Stomach smooth muscle (tissue), 2 donors: ENCODE data around the gene ZFYVE28.

ENCODE experiments used
- H3K27ac ChIP-seq: one replicate; pipeline ENCODE4 v1.7.0; 2013; ENCODE audit warnings: mild to moderate bottlenecking, low read length, inconsistent platforms
- H3K27me3 ChIP-seq, 2 donors: one replicate each; pipeline ENCODE4 v1.7.0; 2013; ENCODE audit warnings: low read length in 2 of 2; ENCODE audit not compliant: insufficient read depth in 2 of 2, control insufficient read depth in 1 of 2
- H3K36me3 ChIP-seq, 2 donors: one replicate each; pipeline ENCODE4 v1.7.0; 2013; ENCODE audit warnings: low read length in 2 of 2; ENCODE audit not compliant: control insufficient read depth in 2 of 2, insufficient read depth in 2 of 2
- H3K4me1 ChIP-seq: one replicate; pipeline ENCODE4 v1.7.0; 2013; ENCODE audit warnings: low read length; ENCODE audit not compliant: control insufficient read depth, insufficient read depth
- H3K4me3 ChIP-seq, 2 donors: one replicate each; pipeline ENCODE4 v1.7.0; 2013; ENCODE audit warnings: low read length in 2 of 2
- H3K9ac ChIP-seq, 2 donors: one replicate each; pipeline ENCODE4 v1.7.0; 2013; ENCODE audit warnings: low read length in 2 of 2, mild to moderate bottlenecking in 1 of 2
- H3K9me3 ChIP-seq, 2 donors: one replicate each; pipeline ENCODE4 v1.7.0; 2013; ENCODE audit warnings: low read length in 2 of 2; ENCODE audit not compliant: control insufficient read depth in 2 of 2
- donor health status: healthy.
- donor health status: Pancreatic carcinoma.

ZFYVE28 gene

GRCh38 chr4:2363951-2364653 lies 54.3 kb downstream of the ZFYVE28 start:
- no peak overlapping the region for H3K27ac ChIP-seq
- no peaks in the 10 kb centered on the region for H3K36me3 ChIP-seq

GRCh38 chr4:2363056-2363721 lies 55.3 kb downstream of the ZFYVE28 start:
- no peak overlapping the region for H3K27ac ChIP-seq
- H3K36me3 ChIP-seq, result no peaks in the 10 kb centered on the region
- H3K4me3 ChIP-seq, result no peak overlapping the region
- no peak overlapping the region for H3K9ac ChIP-seq
- peaks cover 19% of the 10 kb centered on the region for H3K4me1 ChIP-seq
- H3K9me3 ChIP-seq, result no peaks in the 10 kb centered on the region
- no peaks in the 10 kb centered on the region for H3K27me3 ChIP-seq

More at GRCh38 chr4:2363951-2364653, 54.3 kb downstream of the ZFYVE28 start:
- Histone ChIP-seq H3K4me3 (peak overlapping the region; percentile 73 to 78), H3K4me1 (peaks cover 19% of the 10 kb centered on the region), H3K9me3 (peaks cover 3 to 4% of the 10 kb centered on the region in 2 donors), H3K27me3 (no peaks in the 10 kb centered on the region), H3K9ac (peak overlapping the region; percentile 59 to 74)

GRCh38 chr4:2362266-2363055 lies 56.0 kb downstream of the ZFYVE28 start:
- H3K9ac ChIP-seq, result no peak overlapping the region
- peaks cover 19% of the 10 kb centered on the region for H3K4me1 ChIP-seq
- no peaks in the 10 kb centered on the region for H3K27me3 ChIP-seq
- no peaks in the 10 kb centered on the region for H3K9me3 ChIP-seq
- H3K36me3 ChIP-seq, result no peaks in the 10 kb centered on the region
- H3K27ac ChIP-seq, result no peak overlapping the region
- no peak overlapping the region for H3K4me3 ChIP-seq

DNA sequence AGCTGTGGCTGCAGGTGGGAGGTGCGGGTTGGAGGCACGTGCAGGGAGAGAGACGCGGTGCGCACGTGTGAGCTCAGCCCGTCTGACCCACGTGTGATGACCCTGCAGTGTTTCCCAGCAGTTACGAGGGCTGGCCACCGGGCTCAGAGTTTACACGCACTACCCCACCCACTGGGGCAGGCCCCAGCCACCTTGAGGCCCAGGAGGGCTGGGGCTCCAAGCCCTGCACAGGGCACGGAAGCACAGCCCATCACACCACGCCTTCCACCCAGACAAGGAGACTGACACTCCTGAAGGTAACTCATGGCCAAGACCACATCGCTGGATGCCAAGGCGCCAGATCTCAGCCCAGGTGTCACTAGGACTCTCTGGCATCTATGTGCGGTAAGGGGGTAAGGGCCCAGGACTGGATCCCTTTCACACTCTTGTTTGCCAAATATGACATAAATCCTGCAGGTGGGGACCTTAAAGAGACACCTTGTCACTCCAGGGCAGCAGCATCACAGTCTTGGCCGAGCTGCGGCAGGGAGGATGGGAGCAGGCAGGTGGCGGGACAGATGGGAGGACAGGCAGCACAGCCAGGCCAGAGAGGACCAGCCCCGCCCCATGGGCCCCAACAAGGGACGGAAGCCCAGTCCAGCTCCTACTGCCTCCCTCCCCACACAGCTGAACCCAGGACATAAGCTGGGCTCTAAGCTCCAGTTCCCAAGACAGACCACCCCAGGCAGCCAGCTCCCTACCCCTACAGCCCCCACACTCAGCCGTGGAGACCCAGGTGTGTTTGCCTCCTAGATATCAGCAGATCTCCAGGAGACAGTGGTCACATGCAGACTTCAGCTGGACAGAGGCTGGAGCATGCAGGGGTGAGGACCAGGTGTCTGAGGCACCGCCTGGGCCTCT lies 56.8 kb downstream of the ZFYVE28 start:
- no peak overlapping the region for H3K4me3 ChIP-seq
- no peak overlapping the region for H3K27ac ChIP-seq
- H3K9me3 ChIP-seq, result no peaks in the 10 kb centered on the region
- H3K27me3 ChIP-seq, result no peaks in the 10 kb centered on the region
- H3K9ac ChIP-seq, result no peak overlapping the region
- no peaks in the 10 kb centered on the region for H3K36me3 ChIP-seq
- H3K4me1 ChIP-seq, result peaks cover 19% of the 10 kb centered on the region

- Histone ChIP-seq H3K9me3 (no peaks in the 10 kb centered on the region), H3K4me1 (peaks cover 18% of the 10 kb centered on the region), H3K27me3 (no peaks in the 10 kb centered on the region), H3K9ac (no peak overlapping the region), H3K27ac (no peak overlapping the region), H3K4me3 (no peak overlapping the region), H3K36me3 (no peaks in the 10 kb centered on the region)
Observed at GRCh38 chr4:2360396-2360730, 58.1 kb downstream of the ZFYVE28 start.

DNA sequence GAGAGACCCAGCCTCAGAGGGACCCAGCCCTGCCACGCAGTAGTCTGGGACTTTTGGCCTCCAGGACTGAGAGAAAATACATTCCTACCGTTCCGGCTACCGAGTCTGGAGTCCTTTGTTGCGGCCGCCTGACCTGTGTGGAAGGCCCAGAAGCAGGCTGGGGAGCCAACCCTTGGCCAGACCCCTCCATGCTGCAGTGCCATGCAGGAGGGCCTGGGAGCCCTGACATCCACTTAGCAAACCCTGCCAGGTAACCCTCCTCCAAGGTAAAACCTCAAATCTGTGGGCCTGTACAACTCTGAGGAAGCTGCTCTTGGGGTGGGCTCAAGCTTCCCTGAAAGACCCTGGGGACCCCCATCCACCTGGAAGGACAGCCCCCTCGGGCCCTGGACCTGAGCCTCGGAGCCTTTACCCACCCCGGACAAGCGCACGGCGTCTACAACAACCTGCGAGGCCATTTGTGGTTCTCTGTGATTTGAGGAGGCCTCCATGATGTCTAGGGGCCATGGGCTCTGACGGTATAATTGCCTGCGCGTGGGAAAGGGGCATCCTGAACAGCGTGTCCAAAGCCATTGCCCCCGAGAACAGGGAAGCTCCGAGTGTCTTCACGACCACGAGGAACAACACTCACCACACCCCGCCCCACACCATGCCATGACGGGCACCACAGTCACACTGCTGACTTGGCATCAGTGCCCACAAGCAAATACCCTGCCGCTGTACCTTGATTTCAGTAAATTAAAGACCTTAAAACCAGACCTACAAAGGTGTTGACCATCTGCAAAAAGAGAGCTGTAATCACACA lies 58.7 kb downstream of the ZFYVE28 start:
- Histone ChIP-seq H3K9ac (no peak overlapping the region), H3K27ac (no peak overlapping the region), H3K4me3 (no peak overlapping the region), H3K4me1 (peaks cover 15% of the 10 kb centered on the region), H3K36me3 (no peaks in the 10 kb centered on the region), H3K27me3 (no peaks in the 10 kb centered on the region), H3K9me3 (no peaks in the 10 kb centered on the region)

GRCh38 chr4:2357821-2358745 lies 60.4 kb downstream of the ZFYVE28 start:
- no peaks in the 10 kb centered on the region for H3K27me3 ChIP-seq
- H3K4me1 ChIP-seq, result peaks cover 2% of the 10 kb centered on the region
- H3K9ac ChIP-seq, result no peak overlapping the region
- H3K36me3 ChIP-seq, result no peaks in the 10 kb centered on the region
- H3K9me3 ChIP-seq, result no peaks in the 10 kb centered on the region
- H3K27ac ChIP-seq, result no peak overlapping the region
- no peak overlapping the region for H3K4me3 ChIP-seq

GRCh38 chr4:2356123-2357069 lies 62.0 kb downstream of the ZFYVE28 start:
- H3K27ac ChIP-seq, result no peak overlapping the region
- H3K27me3 ChIP-seq, result no peaks in the 10 kb centered on the region
- no peaks in the 10 kb centered on the region for H3K4me1 ChIP-seq
- H3K9me3 ChIP-seq, result no peaks in the 10 kb centered on the region
- no peaks in the 10 kb centered on the region for H3K36me3 ChIP-seq
- H3K9ac ChIP-seq, result no peak overlapping the region
- no peak overlapping the region for H3K4me3 ChIP-seq
